Embryonic facial prominence (tissue), 1 donor: Measurements from ENCODE around the gene ST7L.
A peak's percentile ranks its signal among the peaks of the same experiment; 100 is the strongest.
"Not testable (repeated sequence)": the region's sequence is repeated elsewhere in the genome, so short reads cannot be mapped to it uniquely, and the experiment has no call there.

Source experiments
- DNase-seq: peaks from one replicate; pipeline ENCODE4 v3.0.0-alpha.2; 2016; ENCODE audit errors: extremely low spot score

Gene ST7L, protein sequence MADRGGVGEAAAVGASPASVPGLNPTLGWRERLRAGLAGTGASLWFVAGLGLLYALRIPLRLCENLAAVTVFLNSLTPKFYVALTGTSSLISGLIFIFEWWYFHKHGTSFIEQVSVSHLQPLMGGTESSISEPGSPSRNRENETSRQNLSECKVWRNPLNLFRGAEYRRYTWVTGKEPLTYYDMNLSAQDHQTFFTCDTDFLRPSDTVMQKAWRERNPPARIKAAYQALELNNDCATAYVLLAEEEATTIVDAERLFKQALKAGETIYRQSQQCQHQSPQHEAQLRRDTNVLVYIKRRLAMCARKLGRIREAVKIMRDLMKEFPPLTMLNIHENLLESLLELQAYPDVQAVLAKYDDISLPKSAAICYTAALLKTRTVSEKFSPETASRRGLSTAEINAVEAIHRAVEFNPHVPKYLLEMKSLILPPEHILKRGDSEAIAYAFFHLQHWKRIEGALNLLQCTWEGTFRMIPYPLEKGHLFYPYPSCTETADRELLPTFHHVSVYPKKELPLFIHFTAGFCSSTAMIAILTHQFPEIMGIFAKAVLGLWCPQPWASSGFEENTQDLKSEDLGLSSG

DNA sequence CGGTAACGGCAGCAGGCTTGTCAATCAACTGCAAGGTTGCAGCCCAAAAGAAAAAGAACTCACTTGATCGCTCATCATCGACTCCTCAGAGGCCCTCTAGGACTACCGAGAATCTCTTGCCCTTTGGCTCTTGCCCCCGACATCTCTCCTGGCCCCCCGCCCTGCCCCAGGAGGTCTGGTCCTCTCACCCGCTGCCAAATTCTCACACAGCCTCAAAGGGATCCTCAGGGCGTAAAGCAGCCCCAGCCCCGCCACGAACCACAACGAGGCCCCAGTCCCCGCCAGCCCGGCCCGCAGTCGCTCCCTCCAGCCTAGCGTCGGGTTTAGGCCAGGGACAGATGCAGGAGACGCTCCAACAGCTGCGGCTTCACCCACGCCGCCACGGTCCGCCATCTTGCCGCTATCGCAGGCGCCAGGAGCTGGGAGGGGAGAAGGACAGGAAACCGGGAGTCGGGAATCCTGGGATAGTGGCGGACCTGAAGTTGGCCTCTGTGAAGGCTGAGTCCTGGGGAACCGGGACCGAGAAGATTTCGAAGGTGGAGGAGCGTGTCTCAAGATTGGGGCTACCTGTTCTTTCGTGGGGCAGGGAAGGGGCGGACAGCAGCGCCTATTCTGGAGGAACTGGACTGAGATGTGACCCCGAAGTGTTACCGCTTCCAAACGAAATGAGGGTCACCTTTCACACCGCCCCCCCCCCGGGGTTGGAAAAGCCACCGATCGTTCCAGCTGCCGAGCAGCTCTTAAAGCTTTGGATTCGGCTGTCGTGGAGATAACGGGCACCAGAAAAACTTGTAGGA, at the start of gene ST7L:
ST7L (minus strand) TSS at position 421 of the 797 bp plus-strand sequence; CDS start at position 393, 28 bp downstream.
- peak; percentile 64 for DNase-seq

DNA sequence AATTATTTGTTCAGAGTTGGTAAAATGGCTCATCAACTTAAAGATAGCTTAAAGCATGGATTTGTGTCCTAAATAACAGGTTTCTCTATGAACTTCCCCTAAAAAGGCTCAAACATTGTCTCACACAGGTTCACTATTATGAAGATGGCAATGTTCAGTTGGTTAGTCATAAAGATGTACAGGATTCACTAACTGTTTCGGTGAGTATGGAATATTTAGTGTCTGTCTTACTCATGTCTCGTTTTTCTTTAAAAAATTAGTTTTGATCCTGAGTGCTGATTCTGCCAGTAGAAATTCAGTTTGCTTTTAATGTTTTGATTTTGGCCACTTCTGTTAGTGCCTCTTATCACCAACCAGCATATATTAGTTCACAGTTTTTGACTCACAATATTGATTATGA, 48.0 kb upstream of the ST7L start:
- no peak for DNase-seq

DNA sequence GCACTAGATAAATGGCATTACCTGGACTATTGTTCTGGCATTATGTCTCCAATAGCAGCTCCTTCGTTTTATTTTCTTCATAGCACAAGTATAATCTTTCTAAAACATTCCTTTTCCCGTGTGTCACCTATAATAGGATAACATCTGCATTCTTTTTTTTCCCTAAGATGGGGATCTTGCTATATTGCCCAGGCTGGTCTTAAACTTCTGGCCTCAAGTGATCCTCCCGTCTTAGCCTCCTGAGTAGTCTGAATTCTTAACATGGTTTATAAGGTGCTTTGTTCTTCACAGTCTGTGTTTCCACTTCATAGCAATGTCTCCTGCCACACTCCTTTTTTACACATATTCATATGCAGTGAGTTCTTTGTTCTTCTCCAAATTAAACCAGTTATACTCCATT, 46.9 kb upstream of the ST7L start:
- DNase-seq = no peak

DNA sequence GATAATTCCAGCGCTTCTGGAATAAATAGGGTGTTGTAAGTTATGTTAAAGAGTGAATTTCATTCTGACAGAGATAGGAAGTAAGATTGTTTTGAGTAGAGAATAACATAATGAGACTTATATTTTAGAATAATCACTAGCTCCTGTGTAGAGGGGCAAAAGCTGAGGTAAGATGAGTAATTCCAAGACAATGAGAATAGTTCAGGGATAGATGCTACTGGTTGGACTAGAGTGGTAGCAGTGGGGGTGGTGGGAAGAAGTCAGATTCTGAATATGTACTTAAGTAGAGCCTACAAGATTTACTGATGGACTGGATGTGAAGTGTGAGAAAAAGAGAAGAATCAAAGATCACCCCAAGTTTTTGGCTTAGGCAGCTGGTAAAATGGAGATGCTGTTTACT, 32.3 kb upstream of the ST7L start:
- no peak for DNase-seq

DNA sequence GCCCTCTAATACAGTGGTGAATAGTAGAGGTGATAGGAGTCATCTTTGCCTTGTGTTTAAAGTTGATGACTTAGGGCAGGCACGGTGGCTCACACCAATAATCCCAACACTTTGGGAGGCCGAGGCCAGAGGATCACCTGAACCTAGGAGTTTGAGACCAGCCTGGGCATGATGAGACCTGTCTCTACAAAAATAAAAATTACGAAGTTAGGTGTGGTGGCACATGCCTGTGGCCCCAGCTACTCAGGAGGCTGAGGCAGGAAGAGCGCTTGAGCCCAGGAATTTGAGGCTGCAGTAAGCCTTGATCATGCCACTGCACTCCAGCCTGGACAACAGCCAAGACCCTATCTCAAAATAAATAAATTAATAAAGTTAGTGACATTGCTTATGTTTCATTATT, 27.3 kb upstream of the ST7L start:
- DNase-seq = no peak

DNA sequence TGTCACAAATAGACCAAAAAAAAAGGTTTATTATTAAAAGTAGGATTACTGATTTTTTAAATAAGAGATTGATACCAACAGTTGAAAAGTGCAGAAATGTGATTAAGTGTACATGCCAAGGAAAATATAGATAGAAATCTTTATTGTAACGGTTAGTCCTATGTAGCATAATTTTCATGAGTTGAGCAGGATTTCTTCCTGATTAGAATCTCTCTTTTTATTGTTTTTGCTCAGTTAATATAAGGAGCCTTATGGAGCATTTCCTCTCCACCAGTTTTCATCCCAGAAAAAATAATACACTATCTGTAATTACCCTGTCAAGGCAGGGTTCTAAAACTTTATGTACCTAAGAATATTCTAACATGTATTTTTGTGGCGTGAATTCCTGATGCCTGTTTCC, 24.1 kb upstream of the ST7L start:
- DNase-seq = no peak

- not testable (repeated sequence) for DNase-seq
These were observed 21.5 kb upstream of the ST7L start for GRCh38 chr1:112640437-112640836.

- DNase-seq = no peak
These were observed 19.1 kb upstream of the ST7L start for GRCh38 chr1:112638110-112638428.

GRCh38 chr1:112637254-112638109, 18.5 kb upstream of the ST7L start:
- no peak for DNase-seq

DNA sequence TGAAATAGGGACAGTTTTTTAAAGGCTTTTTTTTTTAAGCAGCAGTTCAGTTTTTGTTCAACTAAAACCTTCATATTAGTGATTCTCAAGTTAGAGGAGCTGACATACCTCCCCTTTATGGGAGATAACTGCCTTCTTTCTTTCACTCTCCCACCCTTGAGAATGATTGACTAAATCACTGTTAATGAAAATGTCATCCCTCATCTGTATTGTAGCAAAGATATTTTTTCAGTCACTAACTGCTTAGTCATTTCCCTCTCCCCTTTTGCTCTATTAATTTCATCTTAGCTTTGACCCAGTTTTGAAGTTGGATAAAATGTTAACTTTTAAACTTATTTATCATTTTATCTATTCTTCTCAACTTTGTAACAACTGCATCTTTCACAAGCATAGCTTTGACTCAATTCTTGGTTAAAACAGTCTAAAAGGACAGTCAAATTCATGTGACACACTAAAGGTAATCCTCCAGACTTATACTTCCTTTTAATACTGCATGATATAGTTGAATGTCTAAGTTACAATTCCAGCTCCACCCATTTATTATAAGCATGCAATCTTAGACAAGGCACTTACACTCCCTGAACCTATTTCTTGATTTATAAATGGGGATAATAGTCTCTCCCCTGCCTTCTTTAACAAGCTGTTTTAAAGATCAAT, 17.8 kb upstream of the ST7L start:
- DNase-seq = no peak

GRCh38 chr1:112636056-112636455, 17.1 kb upstream of the ST7L start:
- no peak for DNase-seq

GRCh38 chr1:112634367-112634766, 15.4 kb upstream of the ST7L start:
- DNase-seq = no peak

DNA sequence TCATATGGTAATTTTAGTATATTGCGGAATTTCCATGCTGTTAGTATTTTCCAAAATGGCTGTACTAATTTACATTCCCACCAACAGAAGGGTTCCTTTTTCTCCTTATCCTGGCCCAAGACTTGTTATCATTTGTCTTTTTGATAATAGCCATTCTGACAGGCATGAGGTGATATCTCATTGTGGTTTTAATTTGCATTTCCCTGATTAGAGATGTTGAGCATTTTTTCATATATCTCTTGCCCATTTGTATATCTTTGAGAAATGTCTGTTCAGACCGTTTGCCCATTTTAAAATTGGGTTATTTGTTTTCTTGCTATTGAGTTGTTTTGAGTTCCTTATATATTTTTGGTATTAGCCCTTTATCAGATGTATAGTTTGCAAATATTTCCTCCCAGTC, 14.7 kb upstream of the ST7L start:
- no peak for DNase-seq

GRCh38 chr1:112629256-112629655, 10.3 kb upstream of the ST7L start:
- no peak for DNase-seq

GRCh38 chr1:112628516-112628915, 9.6 kb upstream of the ST7L start:
- DNase-seq = no peak

DNA sequence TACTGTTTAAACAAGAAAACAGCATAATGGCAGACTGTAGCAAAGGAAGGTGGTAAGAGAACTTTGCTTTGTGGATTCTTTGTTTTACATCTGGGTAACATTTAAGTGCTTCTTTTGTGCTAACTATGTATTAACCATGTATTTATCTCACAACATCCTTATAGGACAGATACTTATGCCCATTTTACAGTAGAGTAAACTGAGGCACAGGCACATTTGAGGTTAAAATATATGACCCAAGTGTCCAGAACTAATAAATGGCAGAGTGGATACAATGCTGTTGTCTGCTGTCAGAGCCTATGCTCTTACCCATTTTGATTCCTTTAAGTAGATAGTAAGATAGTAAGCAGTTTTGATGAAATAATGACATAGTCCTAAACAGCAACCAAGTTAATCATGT, 7.9 kb upstream of the ST7L start:
- no peak for DNase-seq

GRCh38 chr1:112626193-112626592, 7.3 kb upstream of the ST7L start:
- no peak for DNase-seq

- no peak for DNase-seq
These were observed 6.8 kb upstream of the ST7L start for GRCh38 chr1:112625696-112626095.

DNA sequence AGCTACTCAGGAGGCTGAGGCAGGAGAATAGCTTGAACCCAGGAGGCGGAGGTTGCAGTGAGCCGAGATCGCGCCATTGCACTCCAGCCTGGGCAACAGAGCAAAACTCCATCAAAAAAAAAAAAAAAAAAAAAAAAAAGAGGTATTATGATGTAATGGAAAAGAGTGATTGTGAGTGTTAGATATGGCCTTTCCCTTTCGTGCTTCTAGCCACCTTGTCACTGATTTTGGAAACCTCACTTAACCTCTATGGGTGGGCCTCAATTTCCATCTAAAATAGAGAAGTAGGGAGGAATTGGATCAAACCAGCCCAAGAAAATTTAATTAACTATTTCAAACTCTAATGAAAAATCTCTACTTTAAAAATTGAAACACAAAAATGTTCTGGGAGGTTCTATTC, 5.6 kb upstream of the ST7L start:
- not testable (repeated sequence) for DNase-seq

GRCh38 chr1:112620377-112620695, 1.4 kb upstream of the ST7L start:
- DNase-seq = no peak

GRCh38 chr1:112619518-112620376, 806 bp upstream of the ST7L start, which contains the start of gene CAPZA1:
Gene CAPZA1 (plus strand): TSS chr1:112619832. CDS start chr1:112619845, 13 bp downstream.
- DNase-seq = peak; percentile 87
